ENCODE results near the gene SLC4A11.
"Not testable (repeated sequence)": the region's sequence is repeated elsewhere in the genome, so short reads cannot be mapped to it uniquely, and the experiment has no call there.

SLC4A11 gene

GRCh38 chr20:3199976-3200755, 38.8 kb downstream of the SLC4A11 start:
- no peak for DNase-seq

- no peak for DNase-seq
Measured at GRCh38 chr20:3199206-3199605, 39.8 kb downstream of the SLC4A11 start.

DNA sequence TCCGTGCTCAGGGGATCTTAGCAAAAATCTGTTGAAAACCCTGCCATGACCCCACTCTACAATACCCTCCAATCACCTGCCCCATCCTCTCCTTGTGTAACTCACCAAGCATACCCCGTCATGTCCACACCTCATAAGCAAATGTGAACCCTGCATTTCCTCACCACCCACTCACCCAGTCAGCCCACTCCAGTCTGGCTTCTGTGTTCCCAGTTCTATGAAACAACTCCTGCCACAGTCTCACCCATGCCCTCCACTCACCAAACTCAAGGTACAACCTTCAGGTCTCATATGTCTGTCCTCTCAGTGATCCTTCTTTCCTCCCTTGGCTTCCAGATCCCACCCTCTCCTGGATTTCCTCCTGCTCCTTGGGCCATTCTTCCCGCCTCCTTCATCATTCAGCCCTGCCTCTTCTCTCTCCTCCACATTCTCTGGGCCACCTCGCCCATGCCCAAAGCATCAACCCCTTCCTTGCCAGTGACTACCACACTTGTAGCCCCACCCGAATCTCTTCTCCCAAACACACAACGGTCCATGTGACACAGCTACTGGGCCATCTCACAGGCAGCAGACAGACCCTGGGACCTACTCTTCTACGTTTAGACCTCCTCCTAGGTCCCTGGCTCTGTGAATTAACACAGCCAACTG, 43.3 kb downstream of the SLC4A11 start:
- DNase-seq: no peak

- no peak for DNase-seq
Measured at GRCh38 chr20:3194617-3195280, 44.2 kb downstream of the SLC4A11 start.

- no peak for DNase-seq
Measured at GRCh38 chr20:3193806-3194616, 45.0 kb downstream of the SLC4A11 start.

DNA sequence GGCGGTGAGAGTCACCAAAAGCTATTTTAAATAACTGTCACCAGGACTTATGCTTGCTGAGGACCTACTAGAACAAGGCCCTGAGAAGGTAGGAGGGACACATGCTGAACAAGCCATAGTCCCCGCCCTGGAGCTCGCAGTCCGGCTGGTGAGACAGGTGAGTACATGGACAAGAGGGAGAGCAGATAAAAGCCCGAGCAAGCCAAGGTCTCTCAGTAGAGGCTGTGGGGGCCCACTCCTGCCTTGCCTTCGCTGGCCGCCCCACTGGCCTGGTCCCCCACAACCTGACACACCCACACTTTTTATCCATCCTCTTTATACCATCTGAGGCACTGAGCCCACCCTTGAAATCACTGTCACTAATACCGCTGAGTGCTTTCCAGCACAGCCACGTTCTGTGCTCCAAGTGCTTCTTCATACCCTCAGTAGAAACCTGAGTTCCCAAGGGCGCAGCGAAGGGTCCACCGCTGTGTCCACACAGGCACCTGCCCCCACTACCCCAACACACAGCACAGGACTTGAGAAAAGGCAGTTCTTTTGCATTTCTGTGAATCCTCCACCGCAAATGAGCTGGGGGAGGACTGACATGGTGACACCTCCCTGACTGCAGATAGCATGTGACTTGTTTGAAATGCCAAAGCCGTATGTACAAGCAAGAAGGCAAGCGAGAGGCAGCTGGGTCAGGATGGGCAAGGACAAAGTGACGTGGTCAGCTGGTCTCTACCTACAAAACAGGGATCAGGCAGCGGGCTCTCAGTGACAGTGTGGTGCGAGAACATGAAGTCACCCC, 46.6 kb downstream of the SLC4A11 start:
- no peak for DNase-seq

GRCh38 chr20:3190681-3191111, 48.3 kb downstream of the SLC4A11 start:
- DNase-seq: no peak

GRCh38 chr20:3189561-3190131, 49.3 kb downstream of the SLC4A11 start:
- no peak for DNase-seq

DNA sequence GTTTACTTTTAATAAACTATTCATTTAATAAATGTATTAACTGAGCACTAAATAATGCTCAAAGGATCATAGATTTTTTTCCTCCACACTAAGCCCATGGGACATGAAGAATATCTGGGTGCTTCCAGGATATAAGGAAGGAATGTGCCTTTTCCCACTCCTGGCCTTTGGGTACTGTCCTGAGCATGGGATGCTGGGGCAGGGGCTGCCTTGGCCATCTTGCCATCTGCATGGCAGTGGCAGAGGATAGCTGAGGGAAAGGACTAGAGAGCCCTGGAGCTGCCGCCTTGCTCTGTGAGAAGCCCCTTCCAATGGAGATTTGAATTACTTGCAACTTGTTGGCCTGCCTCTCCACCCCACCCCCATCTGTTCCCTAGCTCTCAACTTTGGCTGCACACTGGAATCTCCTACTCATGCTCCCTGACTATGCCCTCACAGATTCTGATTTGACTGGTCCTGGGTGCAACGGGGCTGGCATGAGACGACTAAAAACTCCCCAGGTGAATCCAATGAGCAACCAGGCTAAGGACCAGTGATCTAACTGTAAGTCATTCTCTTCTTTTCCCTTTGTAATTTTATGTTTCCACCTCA, 50.1 kb downstream of the SLC4A11 start:
- DNase-seq: no peak

- not testable (repeated sequence) for DNase-seq
Measured at GRCh38 chr20:3187861-3188260, 51.1 kb downstream of the SLC4A11 start.

DNA sequence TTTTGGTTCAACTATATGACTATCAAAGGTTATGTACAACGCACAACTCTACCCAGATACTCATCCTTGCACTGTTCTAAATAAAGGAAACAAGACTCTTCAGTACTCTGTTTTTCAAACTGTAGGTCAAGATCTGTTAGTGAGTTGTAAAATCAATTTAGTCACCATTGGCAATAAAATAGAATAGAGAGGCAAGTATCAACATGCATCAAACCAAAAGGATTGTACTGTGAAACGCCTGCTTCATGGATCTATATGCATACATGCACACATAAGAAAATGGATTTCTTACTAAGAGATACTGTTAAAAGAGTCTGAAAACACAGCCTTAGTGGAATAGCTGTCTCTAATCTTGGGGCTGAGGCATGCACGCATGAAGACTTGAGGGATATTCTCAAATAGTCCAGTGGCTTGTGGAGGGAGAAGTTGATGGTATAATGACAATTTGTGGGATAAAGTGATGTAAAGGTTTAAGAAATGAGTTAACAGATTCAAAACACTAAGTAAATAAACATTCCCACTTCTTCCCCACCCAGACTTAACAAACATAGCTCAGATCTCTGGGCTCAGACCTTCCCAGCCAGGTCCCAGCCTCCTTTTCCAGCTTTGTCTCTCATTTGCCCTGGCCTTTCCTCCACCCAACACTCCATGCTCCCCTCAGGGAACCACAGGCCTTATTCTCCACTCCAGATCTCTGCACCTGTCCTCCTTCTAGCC, 54.9 kb downstream of the SLC4A11 start:
- no peak for DNase-seq

GRCh38 chr20:3182429-3182828, 56.6 kb downstream of the SLC4A11 start:
- not testable (repeated sequence) for DNase-seq

DNA sequence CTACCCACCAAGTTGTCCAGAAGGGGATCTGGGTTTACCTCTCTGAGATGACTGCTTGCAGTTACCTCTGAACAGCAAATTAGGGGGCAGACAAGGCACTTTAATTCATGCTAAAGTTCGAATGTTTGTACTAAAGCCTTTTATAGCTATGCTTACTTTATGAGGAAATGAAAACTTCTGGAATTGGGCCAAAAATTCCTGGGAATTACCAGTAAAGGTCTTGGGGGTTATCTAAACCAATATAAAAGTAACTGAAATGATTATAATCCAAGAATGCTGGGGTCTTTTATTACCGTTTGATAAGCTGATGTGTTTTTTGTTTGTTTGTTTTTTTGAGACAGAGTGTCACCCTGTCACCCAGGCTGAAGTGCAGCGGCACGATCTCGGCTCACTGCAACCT, 57.7 kb downstream of the SLC4A11 start:
- no peak for DNase-seq

DNA sequence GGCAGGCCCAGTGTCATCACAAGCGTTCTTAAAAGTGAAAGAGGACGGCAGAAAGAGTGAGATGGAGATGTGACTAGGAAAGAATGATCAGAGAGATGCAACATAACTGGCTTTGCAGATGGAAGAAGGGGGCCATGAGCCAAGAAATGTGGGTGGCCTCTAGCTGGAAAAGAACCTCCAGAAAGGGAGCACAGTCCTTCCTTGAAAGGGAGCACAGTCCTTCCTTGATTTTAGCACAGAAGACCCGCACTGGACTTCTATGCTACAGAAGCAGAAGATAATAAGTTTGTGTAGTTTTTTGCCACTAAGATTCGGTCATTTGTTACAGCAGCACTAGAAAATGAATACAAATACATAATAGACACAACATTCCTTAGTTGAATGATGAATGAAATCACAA, 58.7 kb downstream of the SLC4A11 start:
- DNase-seq: no peak

DNA sequence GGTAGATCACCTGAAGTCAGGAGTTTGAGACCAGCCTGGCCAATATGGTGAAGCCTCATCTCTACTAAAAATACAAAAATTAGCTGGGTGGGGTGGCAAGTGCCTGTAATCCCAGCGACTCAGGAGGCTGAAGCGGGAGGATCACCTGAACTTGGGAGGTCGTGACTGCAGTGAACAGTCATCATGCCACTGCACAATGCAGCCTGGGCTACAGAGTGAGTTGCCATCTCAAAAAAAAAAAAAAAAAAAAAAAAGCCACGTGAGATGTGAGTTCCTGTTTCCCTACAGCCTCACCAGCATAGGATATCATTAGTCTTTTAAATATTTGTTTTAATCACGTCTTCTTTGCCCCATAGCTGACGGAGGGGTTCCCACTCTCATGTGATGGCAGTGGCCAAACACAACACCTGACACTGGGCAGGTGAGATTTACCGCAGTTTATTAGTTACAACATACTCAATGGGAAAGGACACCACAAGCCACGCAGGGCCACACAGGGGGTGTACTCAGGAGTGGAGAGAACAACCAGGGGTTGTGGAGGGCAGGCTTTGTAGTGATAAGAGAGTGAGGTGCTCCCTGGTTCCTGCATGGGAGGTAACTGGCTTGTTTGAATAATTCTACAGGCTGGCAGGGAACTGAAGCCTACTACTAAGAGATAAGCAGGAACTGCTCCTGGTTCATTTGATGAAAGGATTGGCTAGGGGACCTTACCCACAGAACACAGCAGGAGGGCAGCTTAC, 61.1 kb downstream of the SLC4A11 start:
- DNase-seq: no peak

All from NCI-H1436 treated with DMSO at 0.1 percent for 48 hours (cell line).